GM11168 (cell line): Measurements from ENCODE around the gene GAPT.

Experiments used
- in situ Hi-C: fragments of 300-500 bp; cut with MboI; formaldehyde crosslinking; loops from one replicate; pipeline ENCODE4 v1.12.0; 2022; ENCODE audit warnings: low sequenced_read_pairs; ENCODE audit not compliant: unreplicated experiment

The GAPT gene

GRCh38 chr5:58460002-58460731 is 31.1 kb upstream of the GAPT start, which contains the start of gene PLK2:
PLK2 (minus strand) TSS chr5:58460086; CDS start chr5:58459959, 127 bp downstream.
- in situ Hi-C loops = loop anchor here (25.0 kb wide), 1 partner anchor 698 kb away; no protein-coding TSS in a partner anchor

- in situ Hi-C loops = loop anchor here (25.0 kb wide), 1 partner anchor 699 kb away; no protein-coding TSS in a partner anchor
Observed at GRCh38 chr5:58460732-58461286, 30.4 kb upstream of the GAPT start.

DNA sequence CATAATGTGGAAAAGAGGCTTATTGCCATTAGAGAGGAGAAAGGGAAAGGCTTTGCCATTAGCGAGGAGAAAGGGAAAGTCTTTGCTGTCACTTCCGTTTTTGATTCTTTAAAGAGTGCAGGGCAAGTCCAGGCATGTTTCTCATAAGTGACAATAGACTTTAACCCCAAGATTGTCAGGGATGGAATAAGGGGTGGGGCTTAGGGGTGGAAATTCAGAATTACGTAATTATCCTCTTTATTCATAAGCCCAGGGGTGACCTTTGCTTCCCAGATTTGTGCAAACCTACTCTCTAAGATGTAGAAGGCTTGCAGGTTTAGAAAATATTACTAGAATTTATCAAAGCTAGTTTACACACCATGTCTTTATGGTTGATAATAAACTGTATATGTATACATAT is 29.1 kb upstream of the GAPT start:
- in situ Hi-C loops = loop anchor here (25.0 kb wide), 1 partner anchor 700 kb away; no protein-coding TSS in a partner anchor

GRCh38 chr5:58462623-58463230 is 28.5 kb upstream of the GAPT start:
- in situ Hi-C loops = loop anchor here (25.0 kb wide), 1 partner anchor 700 kb away; no protein-coding TSS in a partner anchor

DNA sequence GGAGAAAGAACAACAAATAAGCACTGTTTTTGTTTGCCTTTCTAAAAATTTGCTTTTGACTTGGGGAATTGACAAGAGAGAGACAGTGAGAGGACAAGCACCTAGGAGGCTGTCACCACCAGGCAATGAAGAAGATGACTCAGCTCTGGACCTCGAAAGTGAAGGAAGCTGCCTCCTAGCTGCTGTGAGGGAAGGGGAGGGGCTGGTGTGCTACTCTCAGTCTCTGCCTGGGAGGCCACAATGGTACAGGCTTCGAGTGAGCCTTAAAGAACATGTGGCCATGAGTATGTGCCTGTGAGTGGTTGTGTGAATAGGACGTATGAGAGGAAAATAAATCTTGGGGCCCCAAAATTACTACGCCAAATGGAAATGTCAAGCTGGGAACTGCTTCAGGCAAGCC is 24.3 kb upstream of the GAPT start:
- in situ Hi-C loops = loop anchor here (25.0 kb wide), 1 partner anchor 705 kb away; no protein-coding TSS in a partner anchor

DNA sequence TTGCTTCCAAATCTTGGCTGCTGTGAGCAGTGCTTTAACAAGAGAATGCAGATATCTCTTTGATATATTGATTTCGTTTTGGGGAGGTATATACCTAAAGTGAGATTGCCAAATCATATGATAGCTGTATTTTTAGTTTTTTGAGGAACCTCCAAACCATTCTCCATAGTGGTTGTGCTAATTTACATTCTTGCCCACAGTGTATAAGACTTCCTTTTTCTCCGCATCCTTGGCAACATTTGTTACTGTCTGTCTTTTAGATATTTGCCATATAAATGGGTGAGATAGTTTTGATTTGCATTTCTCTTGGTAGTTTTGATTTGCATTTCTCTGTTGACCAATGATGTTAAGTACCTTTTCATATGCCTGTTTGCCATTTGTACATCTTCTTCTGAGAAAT is 21.3 kb upstream of the GAPT start:
- in situ Hi-C loops = loop anchor here (25.0 kb wide), 1 partner anchor 708 kb away; no protein-coding TSS in a partner anchor

- in situ Hi-C loops = loop anchor here (25.0 kb wide), 1 partner anchor 362 kb away; no protein-coding TSS in a partner anchor
Observed at GRCh38 chr5:58475404-58475803, 15.8 kb upstream of the GAPT start.

GRCh38 chr5:58477760-58478376 is 13.4 kb upstream of the GAPT start:
- in situ Hi-C loops = loop anchor here (25.0 kb wide), 1 partner anchor 359 kb away; no protein-coding TSS in a partner anchor

DNA sequence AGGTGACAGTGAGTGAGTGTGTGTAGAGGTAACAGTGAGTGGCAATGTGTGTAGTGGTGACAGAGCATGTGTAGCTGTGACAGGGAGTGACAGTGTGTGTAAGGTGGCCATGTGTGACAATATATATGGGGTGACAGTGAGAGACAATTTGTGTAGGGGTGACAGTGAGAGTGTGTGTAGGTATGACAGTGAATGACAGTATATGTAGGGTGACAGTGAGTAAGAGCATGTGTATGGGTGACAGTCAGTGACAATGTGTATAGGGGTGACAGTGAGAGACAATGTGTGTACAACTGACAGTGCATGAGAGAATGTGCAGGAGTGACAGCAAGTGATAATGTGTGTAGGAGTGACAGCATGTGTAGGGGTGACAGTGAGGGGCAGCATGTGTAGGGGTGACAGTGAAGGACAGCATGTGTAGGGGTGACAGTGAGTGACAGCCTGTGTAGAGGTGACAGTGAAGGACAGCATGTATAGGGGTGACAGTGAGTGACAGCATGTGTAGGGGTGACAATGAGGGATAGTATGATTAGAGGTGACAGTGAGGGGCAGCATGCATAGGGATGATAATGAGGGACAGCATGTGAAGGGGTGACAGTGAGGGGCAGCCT is 10.1 kb upstream of the GAPT start:
- in situ Hi-C loops = loop anchor here (25.0 kb wide), 1 partner anchor 356 kb away; no protein-coding TSS in a partner anchor

DNA sequence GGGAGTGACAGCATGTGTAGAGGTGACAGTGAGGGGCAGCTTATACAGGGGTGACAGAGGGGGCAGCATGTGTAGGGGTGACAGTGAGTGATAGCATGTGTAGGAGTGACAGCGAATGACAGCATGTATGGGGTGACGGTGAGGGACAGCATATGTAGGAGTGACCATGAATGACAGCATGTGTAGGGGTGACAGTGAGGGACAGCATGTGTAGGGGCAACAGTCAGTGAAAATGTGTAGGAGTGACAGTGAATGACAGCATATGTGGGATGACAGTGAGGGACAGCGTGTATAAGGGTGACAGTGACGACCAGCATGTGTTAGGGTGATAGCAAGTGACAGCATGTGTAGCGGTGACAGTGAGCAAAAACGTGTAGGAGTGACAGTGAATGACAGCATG is 9.4 kb upstream of the GAPT start:
- in situ Hi-C loops = loop anchor here (25.0 kb wide), 1 partner anchor 355 kb away; no protein-coding TSS in a partner anchor

- in situ Hi-C loops = loop anchor here (25.0 kb wide), 1 partner anchor 355 kb away; no protein-coding TSS in a partner anchor
Observed at GRCh38 chr5:58482536-58482935, 8.7 kb upstream of the GAPT start.

GRCh38 chr5:58484505-58484904 is 6.7 kb upstream of the GAPT start:
- in situ Hi-C loops = loop anchor here (25.0 kb wide), 1 partner anchor 353 kb away; no protein-coding TSS in a partner anchor

- in situ Hi-C loops = loop anchor here (25.0 kb wide), 1 partner anchor 351 kb away; no protein-coding TSS in a partner anchor
Observed at GRCh38 chr5:58486290-58486689, 4.9 kb upstream of the GAPT start.

GRCh38 chr5:58490402-58491050 is 709 bp upstream of the GAPT start:
- in situ Hi-C loops = loop anchor here (25.0 kb wide), 1 partner anchor 347 kb away; no protein-coding TSS in a partner anchor

GRCh38 chr5:58493141-58493540 is 1.9 kb downstream of the GAPT start:
- in situ Hi-C loops = loop anchor here (25.0 kb wide), 1 partner anchor 344 kb away; no protein-coding TSS in a partner anchor

- in situ Hi-C loops = loop anchor here (25.0 kb wide), 1 partner anchor 341 kb away; no protein-coding TSS in a partner anchor
Observed at GRCh38 chr5:58496488-58496887, 5.3 kb downstream of the GAPT start.

GRCh38 chr5:58497386-58497785 is 6.2 kb downstream of the GAPT start:
- in situ Hi-C loops = loop anchor here (25.0 kb wide), 1 partner anchor 340 kb away; no protein-coding TSS in a partner anchor

DNA sequence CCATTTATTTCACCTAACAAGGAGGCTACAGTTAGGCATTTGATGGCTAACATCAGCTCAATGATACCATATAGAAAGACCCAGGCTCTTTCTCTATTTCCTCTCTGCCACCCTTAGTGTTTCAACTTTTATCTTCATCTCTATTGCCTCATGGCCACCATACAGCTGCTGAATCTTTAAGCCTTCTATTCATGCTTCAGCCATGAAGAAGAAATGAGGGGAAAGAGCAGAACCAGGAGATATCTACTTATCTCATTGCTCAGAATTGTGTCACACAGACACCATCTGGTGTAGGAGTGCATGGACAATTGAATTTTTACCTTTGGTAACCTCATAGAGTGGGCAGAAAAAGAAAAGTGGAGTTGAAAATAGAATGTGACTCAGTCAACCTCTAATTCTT is 6.7 kb downstream of the GAPT start:
- in situ Hi-C loops = loop anchor here (25.0 kb wide), 1 partner anchor 339 kb away; no protein-coding TSS in a partner anchor
